K562 (cell line): ENCODE measurements around the gene MPND. TPM values are rescaled to one million over a fixed set of nuclear protein-coding genes. Genes with fewer than 3 reads are reported as not detected.

Source experiments
- ATAC-seq: fragments of 200-7000 bp; cut with Tn5 transposase; 3 replicates; pipeline ENCODE4 v1.9.1; 2020; ENCODE audit warnings: moderate library complexity
- BruUV-seq: library from RNA; stranded (reverse); fragments of 400-500 nt; replicated peaks from 2 replicates; lab custom pipeline; 2021; lab: Mats Ljungman, UMichigan
- CTCF ChIA-PET: fragments of 300-600 bp; formaldehyde crosslinking; extraction: SDS; loops from one replicate; lab custom pipeline; 2021; ENCODE audit warnings: low intra/inter-chr PET ratio; lab: Yijun Ruan, JAX
- POLR2A ChIA-PET: fragments of 300-600, 350-650 bp; sonication (Branson Sonifier 250); formaldehyde crosslinking; extraction: SDS; loops from one replicate; lab custom pipeline; 2021; ENCODE audit warnings: antibody characterized with exemption, inconsistent platforms; lab: Yijun Ruan, JAX
- DNase-seq, 4 experiments: peaks; one replicate each; pipeline versions ENCODE4 v3.0.0 to v3.0.0-alpha.2; 2011 to 2018; ENCODE audit warnings: low spot score in 3 of 4, mixed read lengths in 3 of 4; ENCODE audit errors: extremely low read depth in 1 of 4
- FAIRE-seq: peaks from 2 replicates; lab custom pipeline; 2011; peaks lifted over from hg19 to GRCh38; lab: Jason Lieb, UNC
- H2AFZ ChIP-seq: 2 replicates; pipeline ENCODE4 v1.6.0; 2011; ENCODE audit warnings: low read depth, low read length, control low read depth, inconsistent platforms
- H3K27ac ChIP-seq: fragments of 200-600 bp; 3 replicates; pipeline ENCODE4 v1.8.0; 2011; ENCODE audit warnings: low read depth, mild to moderate bottlenecking, control low read depth, inconsistent platforms, low read length, moderate library complexity, mixed read lengths; ENCODE audit errors: extremely low read depth
- H3K27me3 ChIP-seq, 2 experiments: fragments of 300-600 bp in 1 of 2; 2 replicates in 1 of 2; 3 replicates in 1 of 2; pipeline versions ENCODE4 v1.6.0 to v1.8.0; 2011; ENCODE audit warnings: inconsistent platforms in 2 of 2, low read length in 2 of 2, mild to moderate bottlenecking in 1 of 2, mixed read lengths in 1 of 2, moderate library complexity in 1 of 2; ENCODE audit not compliant: control insufficient read depth in 2 of 2, insufficient read depth in 2 of 2
- H3K36me3 ChIP-seq: fragments of 300-600 bp; 3 replicates; pipeline ENCODE4 v1.8.0; 2011; ENCODE audit warnings: mild to moderate bottlenecking, low read length, inconsistent platforms; ENCODE audit not compliant: control insufficient read depth, insufficient read depth
- H3K4me1 ChIP-seq, 2 experiments: fragments of 200-600 bp in 1 of 2; replicated peaks in 1 of 2; 2 replicates in 1 of 2; 3 replicates in 1 of 2; pipeline versions ENCODE4 v1.5.1 to v1.8.0; 2011; ENCODE audit warnings: inconsistent platforms in 2 of 2, low read length in 2 of 2, mild to moderate bottlenecking in 1 of 2, mixed read lengths in 1 of 2, moderate library complexity in 1 of 2; ENCODE audit not compliant: control insufficient read depth in 2 of 2, insufficient read depth in 2 of 2
- H3K4me2 ChIP-seq: 2 replicates; pipeline ENCODE4 v1.6.1; 2011; ENCODE audit warnings: low read length, control low read depth, inconsistent platforms, mixed read lengths; ENCODE audit not compliant: insufficient read depth
- H3K4me3 ChIP-seq: fragments of 200-600 bp; sonication (generic), shearing (Covaris generic); 2 replicates; pipeline ENCODE4 v1.5.1; 2016; ENCODE audit warnings: control low read depth, inconsistent platforms
- H3K79me2 ChIP-seq: fragments of 200-600 bp; 3 replicates; pipeline ENCODE4 v1.8.0; 2011; ENCODE audit warnings: low read length, inconsistent platforms; ENCODE audit not compliant: control insufficient read depth, insufficient read depth
- H3K9ac ChIP-seq, 2 experiments: 2 replicates each; pipeline versions ENCODE4 v1.6.0 to v1.6.1; 2011; ENCODE audit warnings: low read depth in 2 of 2, low read length in 2 of 2, control low read depth in 1 of 2, inconsistent platforms in 1 of 2, mild to moderate bottlenecking in 1 of 2, mixed read lengths in 1 of 2; ENCODE audit not compliant: insufficient read depth in 1 of 2
- H3K9me1 ChIP-seq: one replicate; pipeline ENCODE4 v1.6.0; 2011; ENCODE audit warnings: inconsistent platforms, mild to moderate bottlenecking, low read length, moderate library complexity; ENCODE audit not compliant: control insufficient read depth, insufficient read depth
- H3K9me3 ChIP-seq: replicated peaks from 2 replicates; pipeline ENCODE4 v1.5.1; 2011; ENCODE audit warnings: low read depth, low read length, inconsistent platforms; ENCODE audit not compliant: control insufficient read depth, insufficient read depth
- H4K20me1 ChIP-seq: replicated peaks from 2 replicates; pipeline ENCODE4 v1.6.1; 2011; ENCODE audit warnings: low read length, inconsistent platforms, mixed read lengths; ENCODE audit not compliant: control insufficient read depth, insufficient read depth
- ARID2 ChIP-seq: fragments of 450-650 bp; IDR thresholded peaks from 2 replicates; pipeline ENCODE4 v1.6.1; 2017; ENCODE audit warnings: antibody characterized with exemption, mild to moderate bottlenecking
- FIP1L1 ChIP-seq: fragments of 200-400 bp; formaldehyde crosslinking; IDR thresholded peaks from 2 replicates; pipeline ENCODE4 v1.6.1; 2018; ENCODE audit warnings: mild to moderate bottlenecking, low read depth, low read length; ENCODE audit not compliant: poor library complexity, severe bottlenecking
- KHSRP ChIP-seq: fragments of 450-650 bp; IDR thresholded peaks from 2 replicates; pipeline ENCODE4 v1.6.1; 2017
- OTX1 ChIP-seq: fragments of 450-650 bp; formaldehyde crosslinking; IDR thresholded peaks from 2 replicates; pipeline ENCODE4 v1.4.0; 2022; ENCODE audit warnings: mild to moderate bottlenecking
- RBFOX2 ChIP-seq: fragments of 200-400 bp; formaldehyde crosslinking; IDR thresholded peaks from 2 replicates; pipeline ENCODE4 v1.6.1; 2017; ENCODE audit warnings: low read depth, mild to moderate bottlenecking, low read length, moderate library complexity
- SMAD3 ChIP-seq: fragments of 450-650 bp; formaldehyde crosslinking; conservative IDR thresholded peaks from 2 replicates; pipeline ENCODE4 v1.4.0; 2020; ENCODE audit warnings: mild to moderate bottlenecking
- ZBTB33 ChIP-seq: sonication (generic); formaldehyde crosslinking; IDR thresholded peaks from 2 replicates; pipeline ENCODE4 v1.8.1; 2023; ENCODE audit warnings: mild to moderate bottlenecking, missing genetic modification reagents
- WGBS: fragments of 100-300 bp; shearing (Covaris generic); methylation state at CpG from one replicate; pipeline ENCODE4 v1.1.6; 2016; ENCODE audit warnings: low coverage, mixed read lengths; ENCODE audit not compliant: insufficient coverage; ENCODE audit errors: missing lambda C conversion rate; 5-methylcytosine and 5-hydroxymethylcytosine counted together
- in situ Hi-C: fragments of 300-500 bp; cut with MboI; formaldehyde crosslinking; loops from 4 replicates; pipeline ENCODE4 v1.15.0; 2018; ENCODE audit warnings: inconsistent platforms, mixed read lengths
- intact Hi-C: fragments of 100-400 bp; cut with micrococcal nuclease; formaldehyde crosslinking; loops from 2 replicates; pipeline ENCODE4 v1.14.2; 2022
- polyA plus RNA-seq, 8 experiments: library from polyadenylated mRNA; depleted of rRNA in 4 of 8; stranded (reverse) in 5 of 8; unstranded in 3 of 8; fragments of >200 nt; fragmentation: Nextera tagmentation in 2 of 8; fragmentation: Illumina TruSeq in 1 of 8; extraction: Ambion mirVana in 2 of 8; extraction: Trizol in 1 of 8; gene quantifications; 2 replicates each; pipeline versions ENCODE4 v1.2.1 to v1.2.3, GENCODE V29; 2011 to 2014; ENCODE audit warnings: inconsistent platforms in 1 of 8, missing spikeins in 1 of 8
- total RNA-seq, 7 experiments: library from RNA; depleted of rRNA in 6 of 7; stranded (reverse); fragments of >200 nt in 6 of 7; fragmentation: Illumina TruSeq in 2 of 7; extraction: Trizol in 2 of 7; gene quantifications; 2 replicates each; pipeline versions ENCODE4 v1.2.1 to v1.2.3, GENCODE V29; 2011 to 2021; ENCODE audit warnings: low replicate concordance in 1 of 7

MPND gene
- total and polyA plus RNA-seq, 9 of the 15 experiments (the other 6 are each of a cell fraction or from before 2014, with no cell fraction given) = 0.25 to 14.0 (median 3.9) TPM

GRCh38 chr19:4396949-4397783, 53.8 kb downstream of the MPND start:
- peaks cover 38% of the 10 kb centered on the region for H4K20me1 ChIP-seq
- H3K9me1 ChIP-seq = peaks cover 5% of the 10 kb centered on the region
- BruUV-seq = no TSS peak
- CTCF ChIA-PET = interaction anchor here (1.5 kb wide), 1 partner anchor 130 kb away, joined by 3 read pairs; no protein-coding TSS in a partner anchor
- no peak for ATAC-seq
- no peak overlapping the region for H3K4me2 ChIP-seq
- no peak for DNase-seq
- H3K9me3 ChIP-seq = no peaks in the 10 kb centered on the region
- TF ChIP-seq ARID2 (no peak), ZBTB33 (CRISPR knock-in tag) (no peak), FIP1L1 (no peak), OTX1 (CRISPR knock-in tag) (no peak), SMAD3 (no peak), RBFOX2 (peak; percentile 30; the same call in 1 of the 2 replicates), KHSRP (no peak)
- peak overlapping the region in 1 of 2 experiments; percentile 82; a peak in 2 of 4 replicates for H3K9ac ChIP-seq
- H3K27me3 ChIP-seq = no peaks in the 10 kb centered on the region
- no peak overlapping the region for H3K27ac ChIP-seq
- intact Hi-C loops = no loop called here
- H3K36me3 ChIP-seq = peaks cover 46% of the 10 kb centered on the region; the same call in 2 of the 3 replicates
- in situ Hi-C loops = no loop called here
- FAIRE-seq = no peak
- peaks cover 30 to 33% of the 10 kb centered on the region in 2 experiments for H3K4me1 ChIP-seq
- H2AFZ ChIP-seq = no peak overlapping the region
- H3K79me2 ChIP-seq = peaks cover 88% of the 10 kb centered on the region
- POLR2A ChIA-PET = interaction anchor here (0.7 to 5.7 kb wide), 6 partner anchors 9 to 136 kb away, joined by 3 to 37 read pairs (median 3); no protein-coding TSS in a partner anchor
- 87% methylated on average over 15 of the region's 15 CpGs for WGBS
- H3K4me3 ChIP-seq = no peak overlapping the region
